NCI-H2196 (cell line): ENCODE data around the gene NFYB.
"Not testable (repeated sequence)": the region's sequence is repeated elsewhere in the genome, so short reads cannot be mapped to it uniquely, and the experiment has no call there.

ENCODE experiments used
- DNase-seq: peaks from one replicate; lab custom pipeline; 2025; ENCODE audit not compliant: unreplicated experiment; lab: John Stamatoyannopoulos, UW

The NFYB gene

GRCh38 chr12:104121001-104121400 lies 17.0 kb downstream of the NFYB start:
- DNase-seq, result no peak

- no peak for DNase-seq
Observed at GRCh38 chr12:104115587-104115975, 22.4 kb downstream of the NFYB start.

GRCh38 chr12:104114834-104115586 lies 23.0 kb downstream of the NFYB start:
- DNase-seq, result not testable (repeated sequence)

- no peak for DNase-seq
Observed at GRCh38 chr12:104109446-104110271, 28.4 kb downstream of the NFYB start.

- DNase-seq, result peak; percentile 81
Observed at GRCh38 chr12:104108755-104109445, 29.1 kb downstream of the NFYB start.

- no peak for DNase-seq
Observed at GRCh38 chr12:104106965-104107364, 31.0 kb downstream of the NFYB start.

- DNase-seq, result no peak
Observed at GRCh38 chr12:104105461-104105860, 32.5 kb downstream of the NFYB start.

- no peak for DNase-seq
Observed at GRCh38 chr12:104097954-104098353, 40.1 kb downstream of the NFYB start.

GRCh38 chr12:104095289-104095688 lies 42.7 kb downstream of the NFYB start:
- no peak for DNase-seq

- no peak for DNase-seq
Observed at GRCh38 chr12:104094284-104094683, 43.7 kb downstream of the NFYB start.

- no peak for DNase-seq
Observed at GRCh38 chr12:104091136-104091535, 46.9 kb downstream of the NFYB start.

- DNase-seq, result no peak
Observed at GRCh38 chr12:104090685-104091084, 47.3 kb downstream of the NFYB start.

- DNase-seq, result no peak
Observed at GRCh38 chr12:104083769-104084475, 54.1 kb downstream of the NFYB start.

- no peak for DNase-seq
Observed at GRCh38 chr12:104080764-104081163, 57.2 kb downstream of the NFYB start.

GRCh38 chr12:104079024-104079423 lies 59.0 kb downstream of the NFYB start:
- DNase-seq, result no peak

GRCh38 chr12:104073699-104074098 lies 64.3 kb downstream of the NFYB start:
- DNase-seq, result no peak

GRCh38 chr12:104072099-104072498 lies 65.9 kb downstream of the NFYB start:
- no peak for DNase-seq
